Naive thymus-derived CD4-positive, alpha-beta T cell (primary cell): ENCODE data around the gene CFAP210. TPM values are rescaled to one million over a fixed set of nuclear protein-coding genes. Genes with fewer than 3 reads are reported as not detected.
"Not testable (repeated sequence)": the region's sequence is repeated elsewhere in the genome, so short reads cannot be mapped to it uniquely, and the experiment has no call there.

ENCODE experiments used
- ATAC-seq: fragments of 150-1000 bp; cut with Tn5 transposase; 2 replicates; pipeline ENCODE4 v1.10.0; 2021; ENCODE audit warnings: mild to moderate bottlenecking, moderate library complexity
- CTCF ChIA-PET: fragments of 350-600 bp; sonication (Branson Sonifier 250); formaldehyde crosslinking; loops from one replicate; lab custom pipeline; 2021; ENCODE audit warnings: antibody characterized with exemption; lab: Charles Lee
- POLR2A ChIA-PET: fragments of 350-600 bp; sonication (Branson Sonifier 250); formaldehyde crosslinking; loops from one replicate; lab custom pipeline; 2021; ENCODE audit warnings: antibody characterized with exemption, inconsistent platforms; lab: Charles Lee
- DNase-seq, 9 donors: peaks; one replicate each; pipeline versions ENCODE4 v3.0.0 to v3.0.0-alpha.2; 2020 to 2022; ENCODE audit warnings: mixed read lengths in 1 of 9
- H3K27ac ChIP-seq: one replicate; pipeline ENCODE4 v1.7.0; 2013; ENCODE audit warnings: mild to moderate bottlenecking, low read depth, low read length, moderate library complexity
- H3K27me3 ChIP-seq, 2 donors: one replicate each; pipeline ENCODE4 v1.7.0; 2013; ENCODE audit warnings: low read length in 2 of 2, mild to moderate bottlenecking in 2 of 2, moderate library complexity in 2 of 2; ENCODE audit not compliant: control insufficient read depth in 2 of 2, insufficient read depth in 2 of 2
- H3K36me3 ChIP-seq, 3 experiments: 1 replicate in 2 of 3; 2 replicates in 1 of 3; pipeline ENCODE4 v1.7.0; 2013; ENCODE audit warnings: low read length in 3 of 3, mild to moderate bottlenecking in 3 of 3, moderate library complexity in 1 of 3; ENCODE audit not compliant: insufficient read depth in 3 of 3, control insufficient read depth in 2 of 3
- H3K4me1 ChIP-seq, 2 donors: one replicate each; pipeline ENCODE4 v1.7.0; 2013; ENCODE audit warnings: low read length in 2 of 2, mild to moderate bottlenecking in 2 of 2, moderate library complexity in 1 of 2; ENCODE audit not compliant: control insufficient read depth in 2 of 2, insufficient read depth in 2 of 2
- H3K4me3 ChIP-seq: 2 replicates; pipeline ENCODE4 v1.7.0; 2013; ENCODE audit warnings: mild to moderate bottlenecking, low read length
- H3K9me3 ChIP-seq, 3 experiments: 1 replicate in 2 of 3; 2 replicates in 1 of 3; pipeline ENCODE4 v1.7.0; 2013; ENCODE audit warnings: low read length in 3 of 3; ENCODE audit not compliant: control insufficient read depth in 2 of 3
- H3K27ac Mint-ChIP-seq, 9 donors: one replicate each; pipeline ENCODE4 v1.8.0; 2020 to 2022; ENCODE audit warnings: mixed read lengths in 9 of 9, mild to moderate bottlenecking in 8 of 9, moderate library complexity in 5 of 9, inconsistent platforms in 2 of 9
- H3K27me3 Mint-ChIP-seq, 5 donors: one replicate each; pipeline ENCODE4 v1.8.0; 2021 to 2022; ENCODE audit warnings: mixed read lengths in 5 of 5, mild to moderate bottlenecking in 1 of 5
- H3K36me3 Mint-ChIP-seq, 5 donors: one replicate each; pipeline ENCODE4 v1.8.0; 2020 to 2022; ENCODE audit warnings: mixed read lengths in 5 of 5, mild to moderate bottlenecking in 3 of 5, inconsistent platforms in 1 of 5
- H3K4me1 Mint-ChIP-seq, 7 donors: one replicate each; pipeline ENCODE4 v1.8.0; 2020 to 2022; ENCODE audit warnings: mixed read lengths in 7 of 7, mild to moderate bottlenecking in 3 of 7, inconsistent platforms in 1 of 7
- H3K4me3 Mint-ChIP-seq, 10 donors: one replicate each; pipeline ENCODE4 v1.8.0; 2020 to 2022; ENCODE audit warnings: mild to moderate bottlenecking in 10 of 10, mixed read lengths in 10 of 10, moderate library complexity in 6 of 10, inconsistent platforms in 2 of 10
- H3K9me3 Mint-ChIP-seq, 11 donors: one replicate each; pipeline ENCODE4 v1.8.0; 2020 to 2022; ENCODE audit warnings: mixed read lengths in 11 of 11, mild to moderate bottlenecking in 4 of 11, inconsistent platforms in 1 of 11, moderate library complexity in 1 of 11
- intact Hi-C, 2 donors: fragments of 100-400 bp; cut with micrococcal nuclease; formaldehyde crosslinking; loops; one replicate each; pipeline ENCODE4 v1.15.1; 2023
- polyA plus RNA-seq, 2 donors: library from polyadenylated mRNA; unstranded; fragments of 300-500 nt; fragmentation: Illumina TruSeq; gene quantifications; one replicate each; pipeline ENCODE4 v1.2.3, GENCODE V29; 2021
- total RNA-seq, 6 experiments: library from RNA in 5 of 6; stranded (reverse) in 5 of 6; gene quantifications; 1 replicate in 5 of 6; 2 replicates in 1 of 6; pipeline ENCODE4 v1.2.3 and lab custom pipeline; 2021 to 2026

Gene CFAP210
- total and polyA plus RNA-seq, 7 experiments from 2014 or later: 1.0 to 3.6 TPM; not detected in 5

GRCh38 chr2:169619946-169620345, 74.3 kb downstream of the CFAP210 start:
- CTCF ChIA-PET: interaction anchor here (0.6 kb wide), 1 partner anchor 257 kb away, joined by 3 read pairs; no protein-coding TSS in a partner anchor
- H3K9me3 Mint-ChIP-seq: peaks cover 0 to 15% (median 0%) of the 10 kb centered on the region in 11 donors
- peaks cover 11 to 48% (median 43%) of the 10 kb centered on the region in 7 donors for H3K4me1 Mint-ChIP-seq
- H3K36me3 Mint-ChIP-seq: peaks cover 41 to 68% (median 60%) of the 10 kb centered on the region in 5 donors
- H3K4me1 ChIP-seq: no peaks in the 10 kb centered on the region
- H3K9me3 ChIP-seq: no peaks in the 10 kb centered on the region
- POLR2A ChIA-PET: no interaction called here
- DNase-seq (no peak), ATAC-seq (no peak)
- H3K27me3 Mint-ChIP-seq: no peaks in the 10 kb centered on the region
- no peaks in the 10 kb centered on the region for H3K27me3 ChIP-seq
- no peak overlapping the region for H3K4me3 Mint-ChIP-seq
- H3K27ac Mint-ChIP-seq: peak overlapping the region in 1 of 9 donors; percentile 4
- H3K27ac ChIP-seq: no peak overlapping the region
- no peak overlapping the region for H3K4me3 ChIP-seq
- peaks cover 14 to 43% (median 15%) of the 10 kb centered on the region in 3 experiments for H3K36me3 ChIP-seq
- intact Hi-C loops: no loop called here

- Mint-ChIP-seq H3K36me3 (peaks cover 28 to 89% (median 74%) of the 10 kb centered on the region in 5 donors), H3K9me3 (peaks cover 0 to 15% (median 0%) of the 10 kb centered on the region in 11 donors), H3K4me1 (peaks cover 9 to 43% (median 37%) of the 10 kb centered on the region in 7 donors), H3K27ac (peak overlapping the region in 1 of 9 donors; percentile 10)
- H3K9me3 ChIP-seq, ATAC-seq, CTCF ChIA-PET, POLR2A ChIA-PET, DNase-seq, H3K4me3 ChIP-seq, H3K27me3 Mint-ChIP-seq, H3K4me3 Mint-ChIP-seq, H3K27me3 ChIP-seq, H3K4me1 ChIP-seq, H3K27ac ChIP-seq, intact Hi-C loops: not testable (repeated sequence)
- peaks cover 18 to 56% (median 26%) of the 10 kb centered on the region in 3 experiments for H3K36me3 ChIP-seq
Observed at GRCh38 chr2:169615982-169616381, 78.2 kb downstream of the CFAP210 start.

GRCh38 chr2:169613876-169614275, 80.3 kb downstream of the CFAP210 start:
- peaks cover 0 to 14% (median 0%) of the 10 kb centered on the region in 11 donors for H3K9me3 Mint-ChIP-seq
- ChIA-PET POLR2A (no interaction called here), CTCF (interaction anchor here (0.6 kb wide), 1 partner anchor 145 kb away, joined by 3 read pairs; no protein-coding TSS in a partner anchor)
- DNase-seq (no peak), ATAC-seq (no peak)
- peaks cover 18 to 67% (median 33%) of the 10 kb centered on the region in 3 experiments for H3K36me3 ChIP-seq
- no peak overlapping the region for H3K4me3 ChIP-seq
- no peaks in the 10 kb centered on the region for H3K27me3 ChIP-seq
- H3K4me3 Mint-ChIP-seq: no peak overlapping the region
- no peaks in the 10 kb centered on the region for H3K9me3 ChIP-seq
- H3K27ac ChIP-seq: no peak overlapping the region
- no peaks in the 10 kb centered on the region for H3K27me3 Mint-ChIP-seq
- peaks cover 5 to 32% (median 23%) of the 10 kb centered on the region in 7 donors for H3K4me1 Mint-ChIP-seq
- no peak overlapping the region for H3K27ac Mint-ChIP-seq
- intact Hi-C loops: no loop called here
- H3K36me3 Mint-ChIP-seq: peaks cover 29 to 92% (median 78%) of the 10 kb centered on the region in 5 donors
- H3K4me1 ChIP-seq: no peaks in the 10 kb centered on the region

DNA sequence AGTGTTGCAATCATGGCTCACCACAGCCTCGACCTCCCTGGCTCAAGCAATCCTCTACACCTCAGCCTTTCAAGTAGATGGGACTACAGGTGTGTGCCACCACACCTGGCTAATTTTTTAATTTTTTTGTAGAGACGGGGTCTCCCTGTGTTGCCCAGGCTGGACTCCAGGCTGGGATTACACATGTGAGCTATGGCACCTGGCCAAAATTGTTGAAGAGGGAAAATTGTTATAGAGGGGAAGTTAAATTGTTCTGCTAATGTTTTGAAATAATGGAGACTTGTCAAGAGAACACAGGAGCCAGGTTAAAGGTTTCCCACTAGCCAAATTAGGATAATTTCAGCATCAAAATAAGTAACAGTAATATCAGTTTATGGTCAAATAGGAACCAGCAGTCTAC, 84.9 kb downstream of the CFAP210 start:
- Histone ChIP-seq H3K9me3 (no peaks in the 10 kb centered on the region), H3K36me3 (peaks cover 19 to 82% (median 31%) of the 10 kb centered on the region in 3 experiments), H3K4me3 (no peak overlapping the region), H3K27me3 (no peaks in the 10 kb centered on the region), H3K27ac (no peak overlapping the region), H3K4me1 (no peaks in the 10 kb centered on the region)
- Mint-ChIP-seq H3K4me3 (no peak overlapping the region), H3K4me1 (peaks cover 0 to 4% (median 0%) of the 10 kb centered on the region in 7 donors), H3K9me3 (no peaks in the 10 kb centered on the region), H3K27me3 (no peaks in the 10 kb centered on the region), H3K36me3 (peaks cover 5 to 68% (median 46%) of the 10 kb centered on the region in 5 donors), H3K27ac (peak overlapping the region in 1 of 9 donors; percentile 43)
- ChIA-PET POLR2A (no interaction called here), CTCF (no interaction called here)
- intact Hi-C loops: no loop called here
- DNase-seq (no peak), ATAC-seq (no peak)

- H3K27ac Mint-ChIP-seq: no peak overlapping the region
- POLR2A ChIA-PET: no interaction called here
- no peaks in the 10 kb centered on the region for H3K9me3 ChIP-seq
- intact Hi-C loops: no loop called here
- H3K27me3 ChIP-seq: no peaks in the 10 kb centered on the region
- no peak for DNase-seq
- CTCF ChIA-PET: no interaction called here
- H3K36me3 Mint-ChIP-seq: peaks cover 0 to 13% (median 7%) of the 10 kb centered on the region in 5 donors
- no peaks in the 10 kb centered on the region for H3K9me3 Mint-ChIP-seq
- H3K4me1 Mint-ChIP-seq: peaks cover 2 to 62% (median 48%) of the 10 kb centered on the region in 7 donors
- H3K4me3 Mint-ChIP-seq: peak overlapping the region in 1 of 10 donors; percentile 18
- no peak for ATAC-seq
- no peak overlapping the region for H3K27ac ChIP-seq
- H3K4me3 ChIP-seq: no peak overlapping the region
- peaks cover 0 to 6% (median 0%) of the 10 kb centered on the region in 3 experiments for H3K36me3 ChIP-seq
- no peaks in the 10 kb centered on the region for H3K27me3 Mint-ChIP-seq
- H3K4me1 ChIP-seq: peaks cover 3 to 6% of the 10 kb centered on the region in 2 donors
Observed at GRCh38 chr2:169599568-169599967, 94.6 kb downstream of the CFAP210 start.

GRCh38 chr2:169598982-169599381, 95.2 kb downstream of the CFAP210 start:
- H3K4me3 Mint-ChIP-seq: no peak overlapping the region
- Histone ChIP-seq H3K9me3 (no peaks in the 10 kb centered on the region), H3K27ac (no peak overlapping the region), H3K27me3 (no peaks in the 10 kb centered on the region), H3K4me1 (peaks cover 3 to 6% of the 10 kb centered on the region in 2 donors), H3K36me3 (no peaks in the 10 kb centered on the region), H3K4me3 (no peak overlapping the region)
- DNase-seq (no peak), ATAC-seq (no peak)
- peaks cover 0 to 8% (median 7%) of the 10 kb centered on the region in 5 donors for H3K36me3 Mint-ChIP-seq
- H3K4me1 Mint-ChIP-seq: peaks cover 2 to 68% (median 48%) of the 10 kb centered on the region in 7 donors
- H3K9me3 Mint-ChIP-seq: no peaks in the 10 kb centered on the region
- no peaks in the 10 kb centered on the region for H3K27me3 Mint-ChIP-seq
- CTCF ChIA-PET: no interaction called here
- no peak overlapping the region for H3K27ac Mint-ChIP-seq
- POLR2A ChIA-PET: interaction anchor here (0.7 kb wide), 1 partner anchor 50 kb away, joined by 3 read pairs; no protein-coding TSS in a partner anchor
- intact Hi-C loops: no loop called here

DNA sequence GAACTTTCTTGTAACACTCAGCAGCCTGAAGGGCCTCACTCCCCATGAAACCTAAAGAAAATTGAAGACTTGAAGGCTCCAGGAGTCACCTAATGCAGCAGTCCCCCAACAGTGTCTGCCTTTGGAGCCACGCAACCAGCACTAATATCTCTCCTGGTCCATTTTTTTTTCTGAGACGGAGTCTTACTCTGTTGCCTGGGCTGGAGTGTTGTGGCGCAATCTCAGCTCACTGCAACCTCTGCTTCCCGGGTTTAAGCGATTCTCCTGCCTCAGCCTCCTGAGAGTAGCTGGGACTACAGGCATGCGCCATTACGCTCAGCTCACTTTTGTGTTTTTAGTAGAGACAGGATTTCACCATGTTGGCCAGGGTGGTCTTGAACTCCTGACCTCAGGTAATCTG, 97.7 kb downstream of the CFAP210 start:
- H3K36me3 ChIP-seq, H3K27me3 ChIP-seq, H3K4me3 ChIP-seq, CTCF ChIA-PET, DNase-seq, H3K4me1 ChIP-seq, ATAC-seq, H3K27ac Mint-ChIP-seq, H3K4me3 Mint-ChIP-seq, H3K27ac ChIP-seq, H3K27me3 Mint-ChIP-seq, H3K9me3 ChIP-seq, intact Hi-C loops, POLR2A ChIA-PET, H3K9me3 Mint-ChIP-seq: not testable (repeated sequence)
- Mint-ChIP-seq H3K36me3 (peaks cover 0 to 11% (median 7%) of the 10 kb centered on the region in 5 donors), H3K4me1 (peaks cover 5 to 80% (median 51%) of the 10 kb centered on the region in 7 donors)
